PC-3 (cell line): ENCODE results near the gene ZCWPW2. TPM values are rescaled to one million over a fixed set of nuclear protein-coding genes. Genes with fewer than 3 reads are reported as not detected.

Experiments
- ATAC-seq: fragments of 200-7000 bp; cut with Tn5 transposase; 2 replicates; pipeline ENCODE4 v1.9.1; 2020; ENCODE audit warnings: mild to moderate bottlenecking, moderate library complexity
- Bru-seq: library from RNA; stranded (reverse); fragments of 400-500 nt; gene quantifications from one replicate; lab custom pipeline; 2021; lab: Mats Ljungman, UMichigan
- BruChase-seq, 2 experiments: library from RNA; stranded (reverse); fragments of 400-500 nt; gene quantifications; one replicate each; lab custom pipeline; 2021; lab: Mats Ljungman, UMichigan
- BruUV-seq: library from RNA; stranded (reverse); fragments of 400-500 nt; replicated peaks from 2 replicates; lab custom pipeline; 2021; lab: Mats Ljungman, UMichigan
- CTCF ChIA-PET: fragments of 300-600 bp; sonication (Branson Sonifier 250); formaldehyde crosslinking; loops from one replicate; lab custom pipeline; 2022; ENCODE audit warnings: antibody characterized with exemption; lab: Charles Lee
- POLR2A ChIA-PET: fragments of 300-600 bp; sonication (Branson Sonifier 250); formaldehyde crosslinking; loops from one replicate; lab custom pipeline; 2022; ENCODE audit warnings: antibody characterized with exemption; ENCODE audit not compliant: unreplicated experiment; lab: Charles Lee
- DNase-seq: peaks from one replicate; pipeline ENCODE4 v3.0.0-alpha.2; 2015
- H2AFZ ChIP-seq: fragments of 300-600 bp; sonication (generic); 2 replicates; pipeline ENCODE4 v1.6.0; 2016; ENCODE audit warnings: antibody characterized with exemption, low read length
- H3F3A ChIP-seq: fragments of 300-600 bp; sonication (generic); one replicate; pipeline ENCODE4 v1.6.0; 2017; ENCODE audit warnings: antibody characterized with exemption, low read length, control low read depth, mild to moderate bottlenecking; ENCODE audit not compliant: unreplicated experiment
- H3K27ac ChIP-seq: fragments of 300-600 bp; sonication (generic); 2 replicates; pipeline ENCODE4 v1.5.1; 2016; ENCODE audit warnings: mild to moderate bottlenecking, low read length
- H3K27me3 ChIP-seq: fragments of 300-600 bp; sonication (generic); 2 replicates; pipeline ENCODE4 v1.6.1; 2016; ENCODE audit warnings: low read length, mixed read lengths
- H3K36me3 ChIP-seq: fragments of 300-600 bp; sonication (generic); 2 replicates; pipeline ENCODE4 v1.6.1; 2016; ENCODE audit warnings: low read depth, mixed run types, low read length, mixed read lengths
- H3K4me1 ChIP-seq: fragments of 300-600 bp; sonication (generic); 2 replicates; pipeline ENCODE4 v1.5.1; 2016; ENCODE audit warnings: low read length; ENCODE audit not compliant: insufficient read depth
- H3K4me2 ChIP-seq: fragments of 300-600 bp; sonication (generic); 2 replicates; pipeline ENCODE4 v1.6.0; 2016; ENCODE audit warnings: low read length
- H3K4me3 ChIP-seq: fragments of 300-600 bp; sonication (generic); 2 replicates; pipeline ENCODE4 v1.5.1; 2016; ENCODE audit warnings: mild to moderate bottlenecking, low read length, mixed read lengths
- H3K79me2 ChIP-seq: fragments of 300-600 bp; sonication (generic); 2 replicates; pipeline ENCODE4 v1.6.1; 2017; ENCODE audit warnings: low read length, mixed read lengths
- H3K9ac ChIP-seq: fragments of 300-600 bp; sonication (generic); 2 replicates; pipeline ENCODE4 v1.6.0; 2016; ENCODE audit warnings: mild to moderate bottlenecking, low read length
- H3K9me2 ChIP-seq: fragments of 300-600 bp; sonication (generic); replicated peaks from 2 replicates; pipeline ENCODE4 v1.6.1; 2016; ENCODE audit warnings: mixed run types, low read length, mixed read lengths
- H3K9me3 ChIP-seq: fragments of 300-600 bp; sonication (generic); 2 replicates; pipeline ENCODE4 v1.6.1; 2016; ENCODE audit warnings: low read length, mixed read lengths
- H4K20me1 ChIP-seq: fragments of 300-600 bp; sonication (generic); 2 replicates; pipeline ENCODE4 v1.6.1; 2016; ENCODE audit warnings: low read length, mixed read lengths
- EZH2 ChIP-seq: fragments of 300-600 bp; sonication (generic); IDR thresholded peaks from one replicate; pipeline ENCODE4 v1.6.1; 2017; ENCODE audit warnings: antibody characterized with exemption, mild to moderate bottlenecking, low read length; ENCODE audit not compliant: unreplicated experiment
- EZH2phosphoT487 ChIP-seq: fragments of 300-600 bp; sonication (generic); IDR thresholded peaks from 2 replicates; pipeline ENCODE4 v1.6.1; 2018; ENCODE audit warnings: mild to moderate bottlenecking, antibody characterized with exemption, low read length, borderline replicate concordance
- intact Hi-C: fragments of 100-400 bp; cut with micrococcal nuclease; formaldehyde crosslinking; loops from 2 replicates; pipeline ENCODE4 v1.9.0; 2023
- long read RNA-seq: library from polyadenylated mRNA; unstranded; transcript quantifications from one replicate; pipeline ENCODE4 v2.0.0, GENCODE V29; 2021; ENCODE audit not compliant: unreplicated experiment
- total RNA-seq: library from RNA; depleted of rRNA; stranded (reverse); fragments of >200 nt; gene quantifications from 2 replicates; pipeline ENCODE4 v1.2.3, GENCODE V29; 2014; rRNA removed
- TF ChIP-seq, protein P1 (sequence below): fragments of 300-600 bp; sonication (generic); conservative IDR thresholded peaks from 2 replicates; pipeline ENCODE4 v1.5.1; 2017; ENCODE audit warnings: antibody characterized with exemption, low read depth, mild to moderate bottlenecking, low read length

ZCWPW2 gene, protein sequence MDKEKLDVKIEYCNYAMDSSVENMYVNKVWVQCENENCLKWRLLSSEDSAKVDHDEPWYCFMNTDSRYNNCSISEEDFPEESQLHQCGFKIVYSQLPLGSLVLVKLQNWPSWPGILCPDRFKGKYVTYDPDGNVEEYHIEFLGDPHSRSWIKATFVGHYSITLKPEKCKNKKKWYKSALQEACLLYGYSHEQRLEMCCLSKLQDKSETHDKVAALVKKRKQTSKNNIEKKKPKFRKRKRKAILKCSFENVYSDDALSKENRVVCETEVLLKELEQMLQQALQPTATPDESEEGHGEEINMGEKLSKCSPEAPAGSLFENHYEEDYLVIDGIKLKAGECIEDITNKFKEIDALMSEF
- not detected in 2 replicates for total RNA-seq
- Bru-seq, nascent RNA = percentile 47 among the genes with signal in this experiment
- BruChase-seq, experiment 1, labeled RNA remaining after a 6-hour chase = percentile 61 among the genes with signal in this experiment
- percentile 67 among the genes with signal in this experiment for BruChase-seq, experiment 2, labeled RNA remaining after a 2-hour chase
- long read RNA-seq, partial matches to known transcripts = 0 of 7 reads
- long read RNA-seq, other reads (novel, unspliced or antisense) = 7 of 7 reads

DNA sequence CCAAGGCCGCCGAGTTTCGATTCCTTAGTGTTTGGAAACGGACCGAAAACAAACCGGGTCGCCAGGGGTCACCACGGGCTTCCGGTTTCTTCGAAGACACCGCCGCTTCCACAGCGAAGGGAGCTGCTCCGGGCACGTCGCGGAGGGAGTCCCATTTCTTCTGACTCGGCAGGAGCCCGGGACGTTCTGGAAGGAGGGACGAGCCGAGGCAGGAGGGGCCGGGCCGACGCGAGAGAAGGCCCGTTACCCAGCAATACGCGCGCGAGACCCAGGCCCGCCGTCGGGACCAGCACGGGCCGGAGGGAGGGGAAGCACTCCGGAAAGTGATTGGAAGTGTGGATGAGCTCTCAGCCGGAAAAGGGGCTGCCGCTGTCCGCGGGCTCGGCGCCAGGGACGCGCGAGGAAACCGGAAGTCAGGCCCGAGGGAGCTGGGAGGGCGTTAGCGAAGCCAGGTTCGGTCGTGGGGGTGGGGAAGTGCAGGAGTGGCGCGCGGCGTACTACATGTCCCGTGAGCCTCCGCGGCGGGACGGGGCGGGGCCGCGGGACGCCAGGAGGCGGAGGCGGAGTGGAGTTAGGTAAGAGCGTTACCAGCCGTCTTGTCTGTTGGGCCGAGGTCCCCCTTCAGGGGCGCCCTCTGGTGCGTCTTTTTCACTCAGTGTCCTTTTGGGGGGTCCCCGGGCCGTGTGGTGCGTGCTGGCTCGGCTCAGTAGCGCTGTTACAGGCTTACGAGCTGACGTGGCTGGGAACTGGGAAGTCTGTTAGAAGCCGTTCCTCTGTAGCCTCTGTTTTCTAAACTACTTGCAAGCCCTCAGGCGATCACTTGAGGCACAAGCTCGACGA lies at the start of gene ZCWPW2, which contains the start of gene AZI2:
TSS of gene ZCWPW2 (plus strand) at position 93 of the 840 bp plus-strand sequence. CDS start 64,348 bp downstream, outside the sequence.
TSS of gene AZI2 (minus strand) at position 196 of the 840 bp plus-strand sequence. CDS start 8,207 bp downstream, outside the sequence.
- BruUV-seq = no TSS peak
- Histone ChIP-seq H3K27ac (peak within 1 kb of the TSS; percentile 84), H3K9ac (peak within 1 kb of the TSS; percentile 89), H3K9me2 (no peaks in the 10 kb centered on the region), H3K4me1 (peaks cover 34% of the 10 kb centered on the region), H4K20me1 (peaks cover 19% of the 10 kb centered on the region; the same call in 1 of the 2 replicates), H3K9me3 (no peaks in the 10 kb centered on the region), H2AFZ (peak within 1 kb of the TSS; percentile 91), H3K79me2 (peaks cover 56% of the 10 kb centered on the region), H3K4me3 (peak within 1 kb of the TSS; percentile 85), H3K36me3 (no peaks in the 10 kb centered on the region), H3K27me3 (no peaks in the 10 kb centered on the region), H3F3A (no peaks in the 10 kb centered on the region), H3K4me2 (peak within 1 kb of the TSS; percentile 88)
- TF ChIP-seq, protein P1, sequence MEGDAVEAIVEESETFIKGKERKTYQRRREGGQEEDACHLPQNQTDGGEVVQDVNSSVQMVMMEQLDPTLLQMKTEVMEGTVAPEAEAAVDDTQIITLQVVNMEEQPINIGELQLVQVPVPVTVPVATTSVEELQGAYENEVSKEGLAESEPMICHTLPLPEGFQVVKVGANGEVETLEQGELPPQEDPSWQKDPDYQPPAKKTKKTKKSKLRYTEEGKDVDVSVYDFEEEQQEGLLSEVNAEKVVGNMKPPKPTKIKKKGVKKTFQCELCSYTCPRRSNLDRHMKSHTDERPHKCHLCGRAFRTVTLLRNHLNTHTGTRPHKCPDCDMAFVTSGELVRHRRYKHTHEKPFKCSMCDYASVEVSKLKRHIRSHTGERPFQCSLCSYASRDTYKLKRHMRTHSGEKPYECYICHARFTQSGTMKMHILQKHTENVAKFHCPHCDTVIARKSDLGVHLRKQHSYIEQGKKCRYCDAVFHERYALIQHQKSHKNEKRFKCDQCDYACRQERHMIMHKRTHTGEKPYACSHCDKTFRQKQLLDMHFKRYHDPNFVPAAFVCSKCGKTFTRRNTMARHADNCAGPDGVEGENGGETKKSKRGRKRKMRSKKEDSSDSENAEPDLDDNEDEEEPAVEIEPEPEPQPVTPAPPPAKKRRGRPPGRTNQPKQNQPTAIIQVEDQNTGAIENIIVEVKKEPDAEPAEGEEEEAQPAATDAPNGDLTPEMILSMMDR = peak; percentile 33; the same call in 1 of the 2 replicates
- TF ChIP-seq EZH2phosphoT487 = no peak
- no peak for TF ChIP-seq EZH2
- ATAC-seq (peak; percentile 90), DNase-seq (peak; percentile 95)
- intact Hi-C loops = loop anchor here (1.0 kb wide), 1 partner anchor 108 kb away; the partner anchor contains the start of gene CMC1
- POLR2A ChIA-PET = no interaction called here
- CTCF ChIA-PET = interaction anchor here (0.6 to 0.7 kb wide), 2 partner anchors 322 to 1405 kb away, joined by 3 read pairs; no protein-coding TSS in a partner anchor

DNA sequence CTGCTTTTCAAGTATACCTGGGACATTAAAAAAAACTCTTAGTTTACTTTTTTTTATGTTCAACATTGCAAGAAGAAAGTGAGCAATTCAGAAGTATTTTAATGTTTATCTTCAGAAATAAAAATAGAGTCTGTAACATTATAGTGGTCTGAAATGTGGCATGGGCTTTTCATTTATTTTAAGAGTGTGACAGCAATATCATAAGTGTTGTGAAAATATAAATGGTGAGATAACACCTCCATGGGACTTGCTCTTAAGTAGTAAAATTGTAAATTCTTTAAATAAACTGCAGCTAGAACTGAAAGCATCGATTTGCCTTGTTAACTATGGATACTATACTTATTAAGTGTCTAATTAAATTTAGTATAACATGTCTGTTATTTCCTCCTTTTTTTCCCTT lies 48.8 kb upstream of the ZCWPW2 start:
- ATAC-seq = no peak
- Histone ChIP-seq H3F3A (no peaks in the 10 kb centered on the region), H3K9me2 (no peaks in the 10 kb centered on the region), H3K27me3 (no peaks in the 10 kb centered on the region), H2AFZ (no peak overlapping the region), H3K27ac (no peak overlapping the region), H3K79me2 (no peaks in the 10 kb centered on the region), H4K20me1 (no peaks in the 10 kb centered on the region), H3K9ac (no peak overlapping the region), H3K36me3 (no peaks in the 10 kb centered on the region), H3K4me2 (no peak overlapping the region), H3K4me1 (no peaks in the 10 kb centered on the region), H3K4me3 (no peak overlapping the region), H3K9me3 (no peaks in the 10 kb centered on the region)
- CTCF ChIA-PET = no interaction called here
- TF ChIP-seq, protein P1 = no peak
- no peak for TF ChIP-seq EZH2phosphoT487
- no peak for TF ChIP-seq EZH2
- no peak for DNase-seq
- POLR2A ChIA-PET = no interaction called here
- BruUV-seq = no TSS peak
- intact Hi-C loops = no loop called here
